ENCODE data around the gene ACTG2.

GRCh38 chr2:73942664-73943063 lies 49.9 kb downstream of the ACTG2 start:
- TF ChIP-seq, protein P1, sequence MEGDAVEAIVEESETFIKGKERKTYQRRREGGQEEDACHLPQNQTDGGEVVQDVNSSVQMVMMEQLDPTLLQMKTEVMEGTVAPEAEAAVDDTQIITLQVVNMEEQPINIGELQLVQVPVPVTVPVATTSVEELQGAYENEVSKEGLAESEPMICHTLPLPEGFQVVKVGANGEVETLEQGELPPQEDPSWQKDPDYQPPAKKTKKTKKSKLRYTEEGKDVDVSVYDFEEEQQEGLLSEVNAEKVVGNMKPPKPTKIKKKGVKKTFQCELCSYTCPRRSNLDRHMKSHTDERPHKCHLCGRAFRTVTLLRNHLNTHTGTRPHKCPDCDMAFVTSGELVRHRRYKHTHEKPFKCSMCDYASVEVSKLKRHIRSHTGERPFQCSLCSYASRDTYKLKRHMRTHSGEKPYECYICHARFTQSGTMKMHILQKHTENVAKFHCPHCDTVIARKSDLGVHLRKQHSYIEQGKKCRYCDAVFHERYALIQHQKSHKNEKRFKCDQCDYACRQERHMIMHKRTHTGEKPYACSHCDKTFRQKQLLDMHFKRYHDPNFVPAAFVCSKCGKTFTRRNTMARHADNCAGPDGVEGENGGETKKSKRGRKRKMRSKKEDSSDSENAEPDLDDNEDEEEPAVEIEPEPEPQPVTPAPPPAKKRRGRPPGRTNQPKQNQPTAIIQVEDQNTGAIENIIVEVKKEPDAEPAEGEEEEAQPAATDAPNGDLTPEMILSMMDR (IDR thresholded peaks at IDR 0.05; ENCODE audit: low read depth, low read length, missing input control), result no peak
- TF ChIP-seq YY1 (IDR thresholded peaks at IDR 0.05) (no peak), REST (IDR thresholded peaks at IDR 0.05) (no peak), TAF1 (conservative IDR thresholded peaks at IDR 0.05) (no peak), HNF4G (IDR thresholded peaks at IDR 0.05) (no peak), ATF3 (IDR thresholded peaks at IDR 0.05) (no peak)
